Measurements from ENCODE around the gene TFF1.
A peak's percentile ranks its signal among the peaks of the same experiment; 100 is the strongest.

Gene TFF1

GRCh38 chr21:42379426-42380215 is 13.3 kb upstream of the TFF1 start:
- DNase-seq = no peak

DNA sequence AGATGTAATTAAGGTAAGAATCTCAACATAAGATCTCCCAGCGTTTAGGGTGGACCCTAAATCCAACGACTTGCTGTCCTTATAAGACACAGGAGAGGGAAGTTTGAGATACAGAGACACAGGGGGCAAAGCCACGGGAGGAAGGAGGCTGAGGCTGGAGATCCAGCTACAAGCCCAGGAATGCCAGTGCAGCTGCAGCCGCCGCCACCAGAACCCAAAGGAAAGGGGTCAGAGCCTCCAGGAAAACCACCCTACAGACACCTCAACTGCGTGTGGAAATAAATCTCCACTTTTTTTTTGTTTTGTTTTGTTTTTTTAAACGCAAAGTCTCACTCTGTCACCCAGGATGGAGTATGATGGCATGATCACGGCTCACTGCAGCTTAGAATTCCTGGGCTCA is 12.1 kb upstream of the TFF1 start:
- DNase-seq = no peak

DNA sequence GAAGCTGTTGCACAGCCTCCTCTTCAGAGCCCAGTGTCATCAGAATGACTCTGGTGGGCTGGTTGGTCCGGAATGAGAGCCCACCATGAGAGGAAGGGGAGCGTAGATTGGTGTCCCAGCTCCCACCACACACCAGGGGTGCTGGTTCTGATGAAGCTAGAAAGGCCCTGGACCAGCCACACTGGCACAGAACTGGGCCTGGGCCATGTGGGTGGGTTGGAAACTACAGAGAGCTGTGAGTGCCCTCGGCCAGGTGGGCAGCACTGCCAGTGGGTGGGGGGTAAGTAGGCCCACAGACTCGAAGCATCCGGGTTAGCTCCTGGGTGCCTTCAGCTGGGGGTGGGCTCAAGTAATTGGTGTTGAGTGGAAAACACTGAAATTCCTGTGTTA is 11.6 kb upstream of the TFF1 start:
- DNase-seq = no peak

- no peak for DNase-seq
Observed at GRCh38 chr21:42377211-42377950, 11.0 kb upstream of the TFF1 start.

DNA sequence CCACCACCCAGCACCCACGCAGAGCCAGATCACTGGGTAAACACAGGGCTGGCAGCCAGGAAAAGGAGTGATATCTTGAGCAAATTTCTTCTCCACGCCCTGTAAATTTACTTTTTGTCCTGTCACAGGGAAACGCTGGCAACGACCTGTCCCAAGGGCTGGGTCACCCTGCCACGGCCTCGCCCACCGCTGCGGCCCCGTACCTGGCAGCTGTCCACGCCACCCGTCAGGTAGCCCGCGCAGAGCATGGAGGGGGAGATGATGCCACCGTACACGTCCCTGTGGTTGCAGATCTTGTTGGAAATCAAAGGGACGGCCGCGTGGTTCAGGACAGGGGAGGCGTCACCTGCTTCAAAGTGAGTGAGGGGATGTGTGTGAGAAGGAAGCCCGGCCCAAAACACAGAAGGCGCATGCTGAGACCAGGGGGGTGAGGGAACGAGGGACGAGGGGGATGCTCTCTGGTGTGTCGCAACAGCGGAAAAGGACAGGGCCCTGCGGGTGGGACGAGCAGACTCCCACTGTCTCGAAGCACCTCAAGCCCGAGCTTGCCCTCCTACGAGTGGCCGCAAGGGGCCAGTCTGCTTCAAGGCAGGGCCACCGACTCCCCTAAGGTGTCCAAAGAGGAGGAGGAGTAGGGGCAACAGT is 10.1 kb upstream of the TFF1 start:
- no peak for DNase-seq

DNA sequence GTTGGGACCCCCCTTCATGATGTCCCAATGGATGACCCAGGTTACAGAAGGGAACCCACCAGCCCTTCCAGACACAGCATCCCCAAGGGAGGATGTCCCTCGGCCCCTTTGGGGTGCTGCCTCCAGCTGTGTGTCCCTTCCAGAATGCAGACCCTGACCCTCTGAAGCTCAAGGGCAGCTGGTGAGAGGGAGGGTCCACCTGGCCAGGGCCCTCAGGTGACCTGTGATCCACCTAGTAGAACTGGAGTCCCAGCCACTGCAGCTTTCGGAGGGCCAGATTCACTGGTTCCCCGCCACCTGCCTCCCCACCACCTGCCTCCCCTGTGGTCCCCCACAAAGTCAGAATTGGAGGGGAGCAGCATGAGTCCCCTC is 9.6 kb upstream of the TFF1 start:
- no peak for DNase-seq

GRCh38 chr21:42375506-42375905 is 9.2 kb upstream of the TFF1 start:
- no peak for DNase-seq

GRCh38 chr21:42374864-42375499 is 8.6 kb upstream of the TFF1 start:
- no peak for DNase-seq

DNA sequence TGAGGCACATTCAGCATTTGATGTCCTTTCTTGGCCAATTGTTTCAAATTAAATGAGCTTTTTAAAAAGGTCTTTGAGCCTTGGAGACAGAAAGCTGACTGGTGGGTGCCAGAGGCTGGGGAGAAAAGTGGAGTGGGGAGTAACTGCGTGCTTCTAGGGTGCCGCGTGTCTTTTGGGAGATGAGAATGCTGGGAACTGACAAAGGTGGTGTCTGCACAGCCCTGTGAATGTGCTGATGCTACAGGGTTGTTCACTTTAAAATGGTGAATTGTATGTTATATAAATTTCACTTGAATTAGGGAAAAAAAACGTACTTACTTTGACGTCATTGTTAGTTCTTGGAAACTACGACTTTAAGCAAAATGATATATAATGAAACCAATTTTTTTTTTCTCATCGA is 8.1 kb upstream of the TFF1 start:
- no peak for DNase-seq

GRCh38 chr21:42373908-42374455 is 7.6 kb upstream of the TFF1 start:
- DNase-seq = no peak

- DNase-seq = peak; percentile 28 to 38
Observed at GRCh38 chr21:42373196-42373907, 7.0 kb upstream of the TFF1 start.

DNA sequence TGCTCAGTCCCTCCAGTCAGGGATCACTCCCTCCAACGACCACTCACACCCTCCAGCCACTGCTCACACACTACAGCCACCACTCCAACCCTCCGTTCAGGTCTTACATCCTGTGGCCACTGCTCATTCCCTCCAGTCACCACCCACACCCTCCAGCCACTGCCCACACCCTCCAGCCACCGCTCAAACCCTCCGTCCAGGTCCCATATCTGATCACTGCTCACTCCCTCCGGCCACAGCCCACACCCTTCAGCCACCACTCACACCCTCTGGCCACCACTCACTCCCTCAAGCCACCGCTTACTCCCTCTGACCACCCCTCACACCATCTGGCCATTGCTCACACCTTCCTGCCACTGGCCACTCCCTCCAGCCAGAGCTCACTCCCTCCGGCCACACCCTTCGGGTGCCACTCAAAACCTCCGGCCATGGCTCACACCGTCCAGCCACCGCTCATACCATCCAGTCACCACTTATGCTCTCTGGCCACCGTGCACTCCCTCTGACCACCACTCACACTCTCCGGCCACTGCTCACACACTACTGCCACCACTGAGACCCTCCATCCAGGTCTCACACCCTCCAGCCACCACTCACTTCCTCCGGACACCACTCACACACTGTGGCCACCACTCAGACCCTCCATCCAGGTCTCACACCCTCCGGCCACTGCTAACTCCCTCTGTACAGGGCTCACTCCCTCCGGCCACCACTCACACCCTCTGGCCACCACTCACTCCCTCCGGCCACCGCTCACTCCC is 4.7 kb upstream of the TFF1 start:
- no peak for DNase-seq

GRCh38 chr21:42369821-42370220 is 3.5 kb upstream of the TFF1 start:
- no peak for DNase-seq

DNA sequence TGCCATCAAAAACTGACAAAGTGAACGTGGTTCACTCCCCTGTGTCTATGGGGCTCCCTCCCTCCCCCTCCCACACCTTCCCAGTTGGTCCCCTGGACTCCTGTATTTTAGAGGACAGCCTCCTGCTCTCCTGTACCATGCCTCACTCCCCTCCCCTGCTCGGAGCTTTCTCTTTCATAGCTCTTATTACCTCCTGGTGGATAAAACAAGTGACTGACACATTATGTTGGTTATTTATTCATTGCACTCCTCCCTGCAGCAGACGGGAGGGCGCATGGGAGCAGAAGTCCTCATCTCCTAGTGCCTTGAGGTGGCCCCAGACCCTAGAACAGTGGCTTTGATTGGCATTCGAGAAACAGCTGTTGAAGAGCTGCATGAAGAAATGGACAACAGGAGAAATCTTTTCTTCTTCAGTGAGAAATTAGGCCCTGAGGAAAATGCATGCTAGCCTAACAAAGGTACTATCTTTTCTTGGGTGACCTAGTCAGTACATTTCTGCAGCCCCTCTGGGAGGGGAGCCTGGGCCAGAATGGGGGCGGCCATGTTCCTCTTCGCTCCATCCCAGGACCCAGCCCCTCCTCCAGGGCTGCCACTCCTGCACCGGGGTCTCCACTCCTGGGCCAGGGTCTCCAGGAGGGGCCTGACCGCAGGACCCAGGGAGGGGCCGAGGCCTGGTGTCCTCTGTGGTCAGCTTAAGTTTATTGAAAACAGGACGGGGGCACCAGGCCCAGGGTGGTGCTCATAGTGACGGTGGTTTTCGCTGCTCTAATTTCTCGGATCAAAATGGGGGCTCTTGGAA is 1.2 kb upstream of the TFF1 start:
- no peak for DNase-seq

DNA sequence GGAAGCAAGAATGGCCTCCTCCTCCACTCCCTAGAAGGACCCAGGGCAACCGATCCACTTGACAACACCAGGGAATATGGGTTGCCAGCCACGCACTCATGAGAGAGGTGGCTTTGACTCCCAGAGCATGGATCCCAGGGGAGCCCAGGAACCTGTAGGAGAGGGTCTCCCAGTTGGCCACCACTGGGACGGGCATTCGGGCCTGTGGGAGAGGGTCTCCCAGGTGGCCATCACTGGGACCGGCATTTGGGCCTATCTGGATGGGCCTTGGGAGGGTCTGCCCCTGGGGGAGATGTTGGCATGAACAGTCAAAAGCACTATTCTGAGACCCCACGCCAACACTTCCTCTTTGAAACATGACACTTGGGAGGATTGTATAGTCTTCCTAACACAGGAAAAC is 565 bp downstream of the TFF1 start:
- DNase-seq = no peak

- no peak for DNase-seq
Observed at GRCh38 chr21:42364304-42364865, 1.9 kb downstream of the TFF1 start.

- no peak for DNase-seq
Observed at GRCh38 chr21:42363312-42363711, 3.0 kb downstream of the TFF1 start.

DNA sequence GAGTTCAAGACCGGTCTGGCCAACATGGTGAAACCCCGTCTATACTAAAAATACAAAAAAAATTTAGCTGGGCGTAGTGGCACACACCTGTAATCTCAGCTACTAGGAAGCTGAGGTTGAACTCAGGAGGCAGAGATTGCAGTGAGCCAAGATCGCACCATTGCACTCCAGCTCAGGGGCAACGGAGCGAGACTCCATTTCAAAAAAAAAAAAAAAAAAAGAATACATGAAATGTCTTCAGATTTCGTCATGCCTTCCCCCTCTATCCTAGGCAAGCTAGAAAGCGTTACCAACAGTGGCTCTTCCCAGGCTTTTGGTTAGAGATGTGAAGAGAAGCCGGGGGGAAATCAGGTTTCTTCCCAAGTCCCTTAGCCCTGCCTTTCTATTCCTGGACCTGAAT is 3.6 kb downstream of the TFF1 start:
- no peak for DNase-seq

- no peak for DNase-seq
Observed at GRCh38 chr21:42362198-42362597, 4.1 kb downstream of the TFF1 start.

GRCh38 chr21:42361286-42361685 is 5.0 kb downstream of the TFF1 start:
- no peak for DNase-seq

- DNase-seq = peak in 1 of 2 donors; percentile 45
Observed at GRCh38 chr21:42360317-42360716, 6.0 kb downstream of the TFF1 start.

Data from stimulated activated CD4-positive, alpha-beta T cell treated with anti-CD3 and anti-CD28 coated beads, Interleukin-2, amount 100 ng/mL, for 24 hours (primary cell).